Gastrocnemius medialis (tissue), 4 donors: ENCODE results near the gene NUCB2.

Source experiments
- CTCF ChIP-seq, 5 experiments: fragments of 450-650 bp in 3 of 5; fragments of 200-600 bp in 2 of 5; sonication (generic) in 2 of 5; IDR thresholded peaks in 4 of 5; conservative IDR thresholded peaks in 1 of 5; 1 replicate in 4 of 5; 2 replicates in 1 of 5; pipeline ENCODE4 v1.5.1; 2016 to 2019; ENCODE audit warnings: antibody characterized with exemption in 5 of 5, mild to moderate bottlenecking in 3 of 5, moderate library complexity in 3 of 5
- POLR2A ChIP-seq, 2 donors: fragments of 450-650 bp; IDR thresholded peaks; one replicate each; pipeline ENCODE4 v1.6.1; 2017; ENCODE audit warnings: antibody characterized with exemption in 2 of 2, mild to moderate bottlenecking in 2 of 2, moderate library complexity in 2 of 2

GRCh38 chr11:17381156-17381555 lies 104.6 kb downstream of the NUCB2 start:
- no peak for TF ChIP-seq POLR2A (IDR thresholded peaks at IDR 0.05)
- no peak for TF ChIP-seq CTCF (IDR thresholded peaks at IDR 0.05 in 4 of 5, conservative IDR thresholded peaks at IDR 0.05 in 1 of 5)
